PC-3 (cell line): Measurements from ENCODE around the gene ZMIZ1. TPM values are rescaled to one million over a fixed set of nuclear protein-coding genes. Genes with fewer than 3 reads are reported as not detected.

Experiments
- ATAC-seq: fragments of 200-7000 bp; cut with Tn5 transposase; 2 replicates; pipeline ENCODE4 v1.9.1; 2020; ENCODE audit warnings: mild to moderate bottlenecking, moderate library complexity
- BruUV-seq: library from RNA; stranded (reverse); fragments of 400-500 nt; replicated peaks from 2 replicates; lab custom pipeline; 2021; lab: Mats Ljungman, UMichigan
- CTCF ChIA-PET: fragments of 300-600 bp; sonication (Branson Sonifier 250); formaldehyde crosslinking; loops from one replicate; lab custom pipeline; 2022; ENCODE audit warnings: antibody characterized with exemption; lab: Charles Lee
- POLR2A ChIA-PET: fragments of 300-600 bp; sonication (Branson Sonifier 250); formaldehyde crosslinking; loops from one replicate; lab custom pipeline; 2022; ENCODE audit warnings: antibody characterized with exemption; ENCODE audit not compliant: unreplicated experiment; lab: Charles Lee
- DNase-seq: peaks from one replicate; pipeline ENCODE4 v3.0.0-alpha.2; 2015
- H2AFZ ChIP-seq: fragments of 300-600 bp; sonication (generic); 2 replicates; pipeline ENCODE4 v1.6.0; 2016; ENCODE audit warnings: antibody characterized with exemption, low read length
- H3F3A ChIP-seq: fragments of 300-600 bp; sonication (generic); one replicate; pipeline ENCODE4 v1.6.0; 2017; ENCODE audit warnings: antibody characterized with exemption, low read length, control low read depth, mild to moderate bottlenecking; ENCODE audit not compliant: unreplicated experiment
- H3K27ac ChIP-seq: fragments of 300-600 bp; sonication (generic); 2 replicates; pipeline ENCODE4 v1.5.1; 2016; ENCODE audit warnings: mild to moderate bottlenecking, low read length
- H3K27me3 ChIP-seq: fragments of 300-600 bp; sonication (generic); 2 replicates; pipeline ENCODE4 v1.6.1; 2016; ENCODE audit warnings: low read length, mixed read lengths
- H3K36me3 ChIP-seq: fragments of 300-600 bp; sonication (generic); 2 replicates; pipeline ENCODE4 v1.6.1; 2016; ENCODE audit warnings: low read depth, mixed run types, low read length, mixed read lengths
- H3K4me1 ChIP-seq: fragments of 300-600 bp; sonication (generic); 2 replicates; pipeline ENCODE4 v1.5.1; 2016; ENCODE audit warnings: low read length; ENCODE audit not compliant: insufficient read depth
- H3K4me2 ChIP-seq: fragments of 300-600 bp; sonication (generic); 2 replicates; pipeline ENCODE4 v1.6.0; 2016; ENCODE audit warnings: low read length
- H3K4me3 ChIP-seq: fragments of 300-600 bp; sonication (generic); 2 replicates; pipeline ENCODE4 v1.5.1; 2016; ENCODE audit warnings: mild to moderate bottlenecking, low read length, mixed read lengths
- H3K79me2 ChIP-seq: fragments of 300-600 bp; sonication (generic); 2 replicates; pipeline ENCODE4 v1.6.1; 2017; ENCODE audit warnings: low read length, mixed read lengths
- H3K9ac ChIP-seq: fragments of 300-600 bp; sonication (generic); 2 replicates; pipeline ENCODE4 v1.6.0; 2016; ENCODE audit warnings: mild to moderate bottlenecking, low read length
- H3K9me2 ChIP-seq: fragments of 300-600 bp; sonication (generic); replicated peaks from 2 replicates; pipeline ENCODE4 v1.6.1; 2016; ENCODE audit warnings: mixed run types, low read length, mixed read lengths
- H3K9me3 ChIP-seq: fragments of 300-600 bp; sonication (generic); 2 replicates; pipeline ENCODE4 v1.6.1; 2016; ENCODE audit warnings: low read length, mixed read lengths
- H4K20me1 ChIP-seq: fragments of 300-600 bp; sonication (generic); 2 replicates; pipeline ENCODE4 v1.6.1; 2016; ENCODE audit warnings: low read length, mixed read lengths
- CTCF ChIP-seq: fragments of 300-600 bp; sonication (generic); conservative IDR thresholded peaks from 2 replicates; pipeline ENCODE4 v1.5.1; 2017; ENCODE audit warnings: antibody characterized with exemption, low read depth, mild to moderate bottlenecking, low read length
- EZH2 ChIP-seq: fragments of 300-600 bp; sonication (generic); IDR thresholded peaks from one replicate; pipeline ENCODE4 v1.6.1; 2017; ENCODE audit warnings: antibody characterized with exemption, mild to moderate bottlenecking, low read length; ENCODE audit not compliant: unreplicated experiment
- EZH2phosphoT487 ChIP-seq: fragments of 300-600 bp; sonication (generic); IDR thresholded peaks from 2 replicates; pipeline ENCODE4 v1.6.1; 2018; ENCODE audit warnings: mild to moderate bottlenecking, antibody characterized with exemption, low read length, borderline replicate concordance
- intact Hi-C: fragments of 100-400 bp; cut with micrococcal nuclease; formaldehyde crosslinking; loops from 2 replicates; pipeline ENCODE4 v1.9.0; 2023
- total RNA-seq: library from RNA; depleted of rRNA; stranded (reverse); fragments of >200 nt; gene quantifications from 2 replicates; pipeline ENCODE4 v1.2.3, GENCODE V29; 2014

The ZMIZ1 gene
- total RNA-seq, 1 experiment from 2014 or later: 55.4 TPM

GRCh38 chr10:79189181-79189580 lies 120.4 kb downstream of the ZMIZ1 start:
- Histone ChIP-seq H3K9me2 (no peaks in the 10 kb centered on the region), H3K9me3 (no peaks in the 10 kb centered on the region), H3F3A (no peaks in the 10 kb centered on the region), H3K4me1 (peaks cover 43% of the 10 kb centered on the region), H3K4me2 (no peak overlapping the region), H2AFZ (no peak overlapping the region), H3K79me2 (peaks cover 11% of the 10 kb centered on the region), H3K9ac (no peak overlapping the region), H3K36me3 (peaks cover 14% of the 10 kb centered on the region; the same call in 1 of the 2 replicates), H4K20me1 (no peaks in the 10 kb centered on the region), H3K27ac (no peak overlapping the region), H3K27me3 (no peaks in the 10 kb centered on the region), H3K4me3 (no peak overlapping the region)
- TF ChIP-seq EZH2phosphoT487: no peak
- no peak for TF ChIP-seq CTCF
- TF ChIP-seq EZH2: no peak
- ChIA-PET POLR2A (no interaction called here), CTCF (interaction anchor here (0.5 kb wide), 1 partner anchor 191 kb away, joined by 3 read pairs; no protein-coding TSS in a partner anchor)
- ATAC-seq (no peak), DNase-seq (no peak)
- intact Hi-C loops: no loop called here
- BruUV-seq: no TSS peak

GRCh38 chr10:79189853-79190435 lies 121.2 kb downstream of the ZMIZ1 start:
- Histone ChIP-seq H3K27ac (no peak overlapping the region), H4K20me1 (no peaks in the 10 kb centered on the region), H3K9me2 (no peaks in the 10 kb centered on the region), H2AFZ (no peak overlapping the region), H3K9ac (no peak overlapping the region), H3K9me3 (no peaks in the 10 kb centered on the region), H3F3A (no peaks in the 10 kb centered on the region), H3K4me3 (no peak overlapping the region), H3K36me3 (peaks cover 14% of the 10 kb centered on the region; the same call in 1 of the 2 replicates), H3K4me1 (peaks cover 37% of the 10 kb centered on the region), H3K4me2 (no peak overlapping the region), H3K27me3 (no peaks in the 10 kb centered on the region), H3K79me2 (peaks cover 5% of the 10 kb centered on the region)
- CTCF ChIA-PET: interaction anchor here (0.6 to 1.0 kb wide), 2 partner anchors 41 to 446 kb away, joined by 3 read pairs; no protein-coding TSS in a partner anchor
- intact Hi-C loops: no loop called here
- no peak for TF ChIP-seq CTCF
- no peak for TF ChIP-seq EZH2phosphoT487
- no peak for TF ChIP-seq EZH2
- POLR2A ChIA-PET: interaction anchor here (0.6 kb wide), 1 partner anchor 238 kb away, joined by 4 read pairs; no protein-coding TSS in a partner anchor
- DNase-seq: peak; percentile 52
- no TSS peak for BruUV-seq
- peak; percentile 22; the same call in 1 of the 2 replicates for ATAC-seq

GRCh38 chr10:79190740-79191261 lies 122.0 kb downstream of the ZMIZ1 start:
- H3K4me2 ChIP-seq: no peak overlapping the region
- H3K9me3 ChIP-seq: no peaks in the 10 kb centered on the region
- no peak for DNase-seq
- no peak overlapping the region for H3K4me3 ChIP-seq
- BruUV-seq: no TSS peak
- no peaks in the 10 kb centered on the region for H3K27me3 ChIP-seq
- peaks cover 35% of the 10 kb centered on the region for H3K4me1 ChIP-seq
- no peaks in the 10 kb centered on the region for H3F3A ChIP-seq
- POLR2A ChIA-PET: interaction anchor here (0.6 kb wide), 1 partner anchor 42 kb away, joined by 4 read pairs; no protein-coding TSS in a partner anchor
- H2AFZ ChIP-seq: no peak overlapping the region
- no peak overlapping the region for H3K27ac ChIP-seq
- CTCF ChIA-PET: interaction anchor here (1.0 kb wide), 1 partner anchor 42 kb away, joined by 3 read pairs; no protein-coding TSS in a partner anchor
- no peak for ATAC-seq
- no peak for TF ChIP-seq EZH2
- TF ChIP-seq CTCF: no peak
- TF ChIP-seq EZH2phosphoT487: no peak
- no peak overlapping the region for H3K9ac ChIP-seq
- H3K79me2 ChIP-seq: no peaks in the 10 kb centered on the region
- peaks cover 14% of the 10 kb centered on the region; the same call in 1 of the 2 replicates for H3K36me3 ChIP-seq
- no peaks in the 10 kb centered on the region for H3K9me2 ChIP-seq
- intact Hi-C loops: no loop called here
- no peaks in the 10 kb centered on the region for H4K20me1 ChIP-seq
